Measurements from ENCODE around the gene DAGLA.

DNA sequence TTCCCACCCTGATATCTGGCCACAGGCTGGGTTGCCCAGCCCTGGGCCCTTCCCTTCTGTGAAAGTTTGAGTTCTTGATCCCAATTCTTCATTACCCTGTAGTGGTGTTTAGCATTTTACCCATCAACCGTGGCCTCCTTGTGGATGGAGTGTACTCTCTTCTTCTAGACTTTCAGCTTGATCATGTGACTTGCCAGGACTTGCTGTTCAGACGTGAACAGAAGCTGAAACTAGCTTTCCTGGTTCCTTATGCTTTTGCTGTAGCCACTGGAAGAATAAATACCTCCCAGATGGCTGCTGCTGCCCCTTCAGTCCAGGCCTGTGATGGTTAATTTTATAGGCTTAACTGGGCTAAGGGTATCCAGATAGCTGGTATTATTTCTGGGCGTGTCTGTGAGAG lies 32.7 kb upstream of the DAGLA start:
- TF ChIP-seq, protein P1, sequence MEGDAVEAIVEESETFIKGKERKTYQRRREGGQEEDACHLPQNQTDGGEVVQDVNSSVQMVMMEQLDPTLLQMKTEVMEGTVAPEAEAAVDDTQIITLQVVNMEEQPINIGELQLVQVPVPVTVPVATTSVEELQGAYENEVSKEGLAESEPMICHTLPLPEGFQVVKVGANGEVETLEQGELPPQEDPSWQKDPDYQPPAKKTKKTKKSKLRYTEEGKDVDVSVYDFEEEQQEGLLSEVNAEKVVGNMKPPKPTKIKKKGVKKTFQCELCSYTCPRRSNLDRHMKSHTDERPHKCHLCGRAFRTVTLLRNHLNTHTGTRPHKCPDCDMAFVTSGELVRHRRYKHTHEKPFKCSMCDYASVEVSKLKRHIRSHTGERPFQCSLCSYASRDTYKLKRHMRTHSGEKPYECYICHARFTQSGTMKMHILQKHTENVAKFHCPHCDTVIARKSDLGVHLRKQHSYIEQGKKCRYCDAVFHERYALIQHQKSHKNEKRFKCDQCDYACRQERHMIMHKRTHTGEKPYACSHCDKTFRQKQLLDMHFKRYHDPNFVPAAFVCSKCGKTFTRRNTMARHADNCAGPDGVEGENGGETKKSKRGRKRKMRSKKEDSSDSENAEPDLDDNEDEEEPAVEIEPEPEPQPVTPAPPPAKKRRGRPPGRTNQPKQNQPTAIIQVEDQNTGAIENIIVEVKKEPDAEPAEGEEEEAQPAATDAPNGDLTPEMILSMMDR (IDR thresholded peaks at IDR 0.05) = no peak
- no peak for TF ChIP-seq POLR2A (IDR thresholded peaks at IDR 0.05)
